ENCODE results near the gene RRP1.

The RRP1 gene

GRCh38 chr21:43749651-43750262 is 39.6 kb upstream of the RRP1 start:
- H3K4me1 ChIP-seq (ENCODE audit: low read depth, poor library complexity, severe bottlenecking) = no peaks in the 10 kb centered on the region
- no peak for TF ChIP-seq CTCF (conservative IDR thresholded peaks at IDR 0.05; ENCODE audit: low read depth, low read length)
- H4K20me1 ChIP-seq (ENCODE audit: insufficient read depth) = no peaks in the 10 kb centered on the region
- no peak overlapping the region for H3K27ac ChIP-seq
- H2AFZ ChIP-seq (ENCODE audit: low read depth) = no peak overlapping the region
- H3K79me2 ChIP-seq (ENCODE audit: insufficient read depth, low read depth) = no peaks in the 10 kb centered on the region
- no peak overlapping the region for H3K9ac ChIP-seq
- H3K36me3 ChIP-seq (ENCODE audit: insufficient read depth) = peaks cover 5% of the 10 kb centered on the region; the same call in 1 of the 2 replicates
- no peak overlapping the region for H3K4me2 ChIP-seq
- no peak overlapping the region for H3K4me3 ChIP-seq (IDR thresholded peaks at IDR 0.05; ENCODE audit: insufficient read depth, low read depth, low read length)
- no peaks in the 10 kb centered on the region for H3K27me3 ChIP-seq (ENCODE audit: insufficient read depth, low read depth)

- H2AFZ ChIP-seq (ENCODE audit: low read depth) = no peak overlapping the region
- H3K4me3 ChIP-seq (IDR thresholded peaks at IDR 0.05; ENCODE audit: insufficient read depth, low read depth, low read length) = no peak overlapping the region
- H3K79me2 ChIP-seq (ENCODE audit: insufficient read depth, low read depth) = no peaks in the 10 kb centered on the region
- TF ChIP-seq CTCF (conservative IDR thresholded peaks at IDR 0.05; ENCODE audit: low read depth, low read length) = no peak
- no peaks in the 10 kb centered on the region for H3K27me3 ChIP-seq (ENCODE audit: insufficient read depth, low read depth)
- no peak overlapping the region for H3K4me2 ChIP-seq
- H3K4me1 ChIP-seq (ENCODE audit: low read depth, poor library complexity, severe bottlenecking) = no peaks in the 10 kb centered on the region
- H3K9ac ChIP-seq = no peak overlapping the region
- H3K36me3 ChIP-seq (ENCODE audit: insufficient read depth) = peaks cover 5% of the 10 kb centered on the region; the same call in 1 of the 2 replicates
- no peaks in the 10 kb centered on the region for H4K20me1 ChIP-seq (ENCODE audit: insufficient read depth)
- no peak overlapping the region for H3K27ac ChIP-seq
These were observed 38.9 kb upstream of the RRP1 start for GRCh38 chr21:43750339-43751033.

- H4K20me1 ChIP-seq (ENCODE audit: insufficient read depth) = no peaks in the 10 kb centered on the region
- H3K27me3 ChIP-seq (ENCODE audit: insufficient read depth, low read depth) = no peaks in the 10 kb centered on the region
- no peak overlapping the region for H2AFZ ChIP-seq (ENCODE audit: low read depth)
- H3K9ac ChIP-seq = no peak overlapping the region
- H3K4me2 ChIP-seq = no peak overlapping the region
- no peak for TF ChIP-seq CTCF (conservative IDR thresholded peaks at IDR 0.05; ENCODE audit: low read depth, low read length)
- H3K4me1 ChIP-seq (ENCODE audit: low read depth, poor library complexity, severe bottlenecking) = no peaks in the 10 kb centered on the region
- no peaks in the 10 kb centered on the region; the same call in 1 of the 2 replicates for H3K36me3 ChIP-seq (ENCODE audit: insufficient read depth)
- no peak overlapping the region for H3K4me3 ChIP-seq (IDR thresholded peaks at IDR 0.05; ENCODE audit: insufficient read depth, low read depth, low read length)
- no peak overlapping the region for H3K27ac ChIP-seq
- no peaks in the 10 kb centered on the region for H3K79me2 ChIP-seq (ENCODE audit: insufficient read depth, low read depth)
These were observed 37.3 kb upstream of the RRP1 start for GRCh38 chr21:43751955-43752591.

- no peak overlapping the region for H3K4me3 ChIP-seq (IDR thresholded peaks at IDR 0.05; ENCODE audit: insufficient read depth, low read depth, low read length)
- no peak overlapping the region for H3K4me2 ChIP-seq
- no peaks in the 10 kb centered on the region for H3K27me3 ChIP-seq (ENCODE audit: insufficient read depth, low read depth)
- no peaks in the 10 kb centered on the region for H3K36me3 ChIP-seq (ENCODE audit: insufficient read depth)
- no peak overlapping the region for H3K9ac ChIP-seq
- H2AFZ ChIP-seq (ENCODE audit: low read depth) = no peak overlapping the region
- no peak for TF ChIP-seq CTCF (conservative IDR thresholded peaks at IDR 0.05; ENCODE audit: low read depth, low read length)
- no peaks in the 10 kb centered on the region for H3K79me2 ChIP-seq (ENCODE audit: insufficient read depth, low read depth)
- H3K27ac ChIP-seq = no peak overlapping the region
- no peaks in the 10 kb centered on the region for H3K4me1 ChIP-seq (ENCODE audit: low read depth, poor library complexity, severe bottlenecking)
- H4K20me1 ChIP-seq (ENCODE audit: insufficient read depth) = no peaks in the 10 kb centered on the region
These were observed 36.5 kb upstream of the RRP1 start for GRCh38 chr21:43752758-43753438.

Measured in KMS-11 (cell line).